ENCODE measurements around the gene GALNT2. TPM values are rescaled to one million over a fixed set of nuclear protein-coding genes. Genes with fewer than 3 reads are reported as not detected.

GALNT2 gene
- total and polyA plus RNA-seq, 10 of the 15 experiments (the other 5 are each of a cell fraction or from before 2014, with no cell fraction given), result 0.52 to 27.7 (median 16.3) TPM

GRCh38 chr1:230246551-230246950 lies 179.5 kb downstream of the GALNT2 start:
- no peak overlapping the region for H3K4me3 ChIP-seq
- in situ Hi-C loops (cut with MboI) (no loop called here), intact Hi-C loops (cut with micrococcal nuclease; ENCODE audit: unreplicated experiment) (no loop called here)
- H4K20me1 ChIP-seq (ENCODE audit: control insufficient read depth, insufficient read depth), result no peaks in the 10 kb centered on the region
- no peak overlapping the region for H3K27ac ChIP-seq (ENCODE audit: control insufficient read depth, insufficient read depth)
- no peaks in the 10 kb centered on the region for H3K79me2 ChIP-seq (ENCODE audit: control insufficient read depth, insufficient read depth, low read length)
- no peak for ATAC-seq
- no peak for FAIRE-seq
- DNase-seq (ENCODE audit: low read depth, low spot score), result no peak
- no peak overlapping the region for H2AFZ ChIP-seq (ENCODE audit: control insufficient read depth, low read depth, low read length)
- SMC1A ChIA-PET (ENCODE audit: uncharacterized antibody, unreplicated experiment), result no interaction called here
- peaks cover 6 to 16% of the 10 kb centered on the region in 2 experiments for H3K36me3 ChIP-seq (ENCODE audit: control insufficient read depth in 2 of 2, insufficient read depth in 2 of 2, low read length in 1 of 2)
- CTCF ChIA-PET, result no interaction called here
- RAD21 ChIA-PET (ENCODE audit: unreplicated experiment), result no interaction called here
- H3K4me2 ChIP-seq (ENCODE audit: control insufficient read depth, insufficient read depth), result no peak overlapping the region
- no peak overlapping the region for H3K9ac ChIP-seq (ENCODE audit: control insufficient read depth, insufficient read depth, low read length)
- H3K27me3 ChIP-seq (replicated peaks in 1 of 2; ENCODE audit: control insufficient read depth in 2 of 2, insufficient read depth in 2 of 2, low read length in 1 of 2), result no peaks in the 10 kb centered on the region
- POLR2A ChIA-PET, result no interaction called here
- 96% methylated on average over 4 of the region's 4 CpGs for WGBS (ENCODE audit: insufficient coverage, insufficient replicate concordance, low lambda C conversion rate, missing lambda C conversion rate)
- BruUV-seq (replicated peaks), result no TSS peak
- no peaks in the 10 kb centered on the region for H3K9me3 ChIP-seq (replicated peaks; ENCODE audit: control insufficient read depth, insufficient read depth, low read length)
- no peaks in the 10 kb centered on the region for H3K4me1 ChIP-seq (ENCODE audit: control insufficient read depth, insufficient read depth, low read length)
- TF ChIP-seq CHD2 (IDR thresholded peaks at IDR 0.05; ENCODE audit: borderline replicate concordance, low read depth, low read length) (no peak), PBX3 (IDR thresholded peaks at IDR 0.05; ENCODE audit: insufficient replicate concordance, low read depth, low read length) (no peak), NBN (IDR thresholded peaks at IDR 0.05) (no peak), TBL1XR1 (IDR thresholded peaks at IDR 0.05; ENCODE audit: low read depth, low read length) (no peak), TAF1 (IDR thresholded peaks at IDR 0.05; ENCODE audit: borderline replicate concordance, low read depth, low read length) (no peak), SPI1 (IDR thresholded peaks at IDR 0.05; ENCODE audit: borderline replicate concordance, insufficient read depth, low read depth, low read length) (no peak), BRCA1 (IDR thresholded peaks at IDR 0.05; ENCODE audit: low read depth, low read length) (no peak), PKNOX1 (IDR thresholded peaks at IDR 0.05) (no peak), KAT2A (conservative IDR thresholded peaks at IDR 0.05; ENCODE audit: control insufficient read depth, low read depth, low read length) (no peak), ZZZ3 (IDR thresholded peaks at IDR 0.05; ENCODE audit: control insufficient read depth, insufficient read length, low read depth) (no peak), RAD51 (IDR thresholded peaks at IDR 0.05) (no peak), SUPT20H (IDR thresholded peaks at IDR 0.05; ENCODE audit: borderline replicate concordance, control insufficient read depth, low read depth, low read length) (no peak), SMARCA5 (IDR thresholded peaks at IDR 0.05) (no peak)
